Central memory CD8-positive, alpha-beta T cell (primary cell): ENCODE measurements around the gene DHRS4L2.
A peak's percentile ranks its signal among the peaks of the same experiment; 100 is the strongest.
"Not testable (repeated sequence)": the region's sequence is repeated elsewhere in the genome, so short reads cannot be mapped to it uniquely, and the experiment has no call there.

Source experiments
- ATAC-seq: fragments of 150-1000 bp; cut with Tn5 transposase; replicated peaks from 2 replicates; pipeline ENCODE4 v1.10.0; 2022; ENCODE audit warnings: mild to moderate bottlenecking, moderate FRiP score, moderate number of reproducible peaks; ENCODE audit not compliant: poor library complexity, severe bottlenecking; ENCODE audit errors: extremely low read depth
- DNase-seq, 2 donors: peaks; one replicate each; pipeline ENCODE4 v3.0.0; 2021; ENCODE audit warnings: low spot score in 2 of 2
- H3K27ac Mint-ChIP-seq: one replicate; pipeline ENCODE4 v1.8.0; 2022; ENCODE audit warnings: low read depth, mild to moderate bottlenecking, moderate library complexity, mixed read lengths
- H3K27me3 Mint-ChIP-seq: one replicate; pipeline ENCODE4 v1.8.0; 2022; ENCODE audit warnings: mixed read lengths
- H3K36me3 Mint-ChIP-seq: one replicate; pipeline ENCODE4 v1.8.0; 2022; ENCODE audit warnings: mild to moderate bottlenecking, moderate library complexity, mixed read lengths; ENCODE audit not compliant: insufficient read depth
- H3K4me1 Mint-ChIP-seq: one replicate; pipeline ENCODE4 v1.8.0; 2022; ENCODE audit warnings: mixed read lengths
- H3K4me3 Mint-ChIP-seq: one replicate; pipeline ENCODE4 v1.8.0; 2022; ENCODE audit warnings: mild to moderate bottlenecking, moderate library complexity, mixed read lengths
- H3K9me3 Mint-ChIP-seq: one replicate; pipeline ENCODE4 v1.8.0; 2022; ENCODE audit warnings: mixed read lengths

The DHRS4L2 gene

GRCh38 chr14:23984891-23985602, 3.7 kb upstream of the DHRS4L2 start:
- Mint-ChIP-seq H3K4me3 (no peak overlapping the region), H3K27ac (no peak overlapping the region), H3K27me3 (no peaks in the 10 kb centered on the region), H3K4me1 (peaks cover 19% of the 10 kb centered on the region), H3K9me3 (no peaks in the 10 kb centered on the region), H3K36me3 (peaks cover 3% of the 10 kb centered on the region)
- ATAC-seq (no peak), DNase-seq (no peak)

GRCh38 chr14:23988223-23988606, 514 bp upstream of the DHRS4L2 start:
- H3K36me3 Mint-ChIP-seq, DNase-seq, H3K27me3 Mint-ChIP-seq, ATAC-seq, H3K9me3 Mint-ChIP-seq: not testable (repeated sequence)
- peak overlapping the region; percentile 82 for H3K4me3 Mint-ChIP-seq
- peaks cover 26% of the 10 kb centered on the region for H3K4me1 Mint-ChIP-seq
- peak overlapping the region; percentile 89 for H3K27ac Mint-ChIP-seq

- ATAC-seq = peak; percentile 54
- not testable (repeated sequence) for DNase-seq, H3K27me3 Mint-ChIP-seq, H3K9me3 Mint-ChIP-seq, H3K36me3 Mint-ChIP-seq
- Mint-ChIP-seq H3K27ac (peak overlapping the region; percentile 89), H3K4me1 (peaks cover 26% of the 10 kb centered on the region), H3K4me3 (peak overlapping the region; percentile 82)
Measured at GRCh38 chr14:23989734-23990445, 1.2 kb downstream of the DHRS4L2 start.

GRCh38 chr14:23990961-23991360, 2.2 kb downstream of the DHRS4L2 start:
- not testable (repeated sequence) for DNase-seq, H3K4me3 Mint-ChIP-seq, H3K27me3 Mint-ChIP-seq, H3K9me3 Mint-ChIP-seq, H3K36me3 Mint-ChIP-seq, ATAC-seq, H3K27ac Mint-ChIP-seq
- peaks cover 26% of the 10 kb centered on the region for H3K4me1 Mint-ChIP-seq

DNA sequence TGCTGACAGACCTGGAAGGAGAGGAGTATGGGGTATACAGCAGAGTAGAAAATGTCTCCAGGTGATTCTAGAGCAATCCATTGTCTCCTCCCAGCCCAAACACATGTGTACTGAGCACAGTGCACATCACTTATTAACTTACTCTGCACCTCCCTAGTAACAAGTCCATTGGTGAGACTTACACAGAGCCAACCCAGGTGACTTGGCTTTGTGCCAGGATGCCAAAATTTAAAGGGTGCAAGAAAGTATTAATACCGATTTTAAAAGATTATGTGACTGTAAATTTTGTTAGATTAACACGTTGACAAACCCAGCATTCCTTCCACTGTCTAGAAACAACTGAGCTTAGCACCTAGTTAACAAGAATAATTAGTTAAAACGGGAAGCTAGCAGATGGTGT, 4.3 kb downstream of the DHRS4L2 start:
- not testable (repeated sequence) for ATAC-seq, H3K9me3 Mint-ChIP-seq
- H3K4me1 Mint-ChIP-seq = peaks cover 26% of the 10 kb centered on the region

GRCh38 chr14:23996009-23996408, 7.3 kb downstream of the DHRS4L2 start:
- not testable (repeated sequence) for H3K27ac Mint-ChIP-seq, ATAC-seq, H3K4me3 Mint-ChIP-seq, H3K36me3 Mint-ChIP-seq, H3K9me3 Mint-ChIP-seq, DNase-seq, H3K27me3 Mint-ChIP-seq, H3K4me1 Mint-ChIP-seq

More for the DNA sequence above, 4.3 kb downstream of the DHRS4L2 start:
- H3K27ac Mint-ChIP-seq, H3K4me3 Mint-ChIP-seq, H3K27me3 Mint-ChIP-seq, DNase-seq, H3K36me3 Mint-ChIP-seq: not testable (repeated sequence)

GRCh38 chr14:23996825-23997224, 8.1 kb downstream of the DHRS4L2 start:
- H3K27me3 Mint-ChIP-seq, H3K4me3 Mint-ChIP-seq, DNase-seq, H3K9me3 Mint-ChIP-seq, H3K27ac Mint-ChIP-seq, H3K36me3 Mint-ChIP-seq, ATAC-seq, H3K4me1 Mint-ChIP-seq: not testable (repeated sequence)

GRCh38 chr14:23999640-24000039, 10.9 kb downstream of the DHRS4L2 start:
- DNase-seq, H3K27ac Mint-ChIP-seq, H3K4me1 Mint-ChIP-seq, ATAC-seq, H3K27me3 Mint-ChIP-seq, H3K4me3 Mint-ChIP-seq, H3K36me3 Mint-ChIP-seq, H3K9me3 Mint-ChIP-seq: not testable (repeated sequence)

DNA sequence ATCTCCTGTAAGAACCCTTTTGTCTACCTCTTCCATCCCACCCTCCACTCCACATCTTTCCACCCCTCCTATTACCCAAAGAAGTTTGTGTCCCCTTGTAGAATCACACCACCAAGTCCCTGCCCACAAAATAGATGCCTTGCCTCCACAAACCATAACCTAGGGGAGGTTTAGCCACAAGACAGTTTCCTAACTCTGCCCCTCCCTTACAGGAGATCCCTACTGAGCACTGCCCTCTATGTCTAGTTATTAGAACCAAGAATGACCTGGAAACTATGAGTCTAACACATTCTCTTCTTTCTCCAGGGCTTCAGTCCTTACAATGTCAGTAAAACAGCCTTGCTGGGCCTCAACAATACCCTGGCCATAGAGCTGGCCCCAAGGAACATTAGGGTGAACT, 12.3 kb downstream of the DHRS4L2 start:
- DNase-seq, H3K27ac Mint-ChIP-seq, H3K4me1 Mint-ChIP-seq, H3K36me3 Mint-ChIP-seq, ATAC-seq, H3K9me3 Mint-ChIP-seq, H3K27me3 Mint-ChIP-seq, H3K4me3 Mint-ChIP-seq: not testable (repeated sequence)

GRCh38 chr14:24001679-24002078, 12.9 kb downstream of the DHRS4L2 start:
- not testable (repeated sequence) for H3K36me3 Mint-ChIP-seq, DNase-seq

GRCh38 chr14:24006471-24006816, 17.7 kb downstream of the DHRS4L2 start:
- DNase-seq, H3K36me3 Mint-ChIP-seq, H3K4me3 Mint-ChIP-seq, H3K9me3 Mint-ChIP-seq, H3K27ac Mint-ChIP-seq, ATAC-seq, H3K27me3 Mint-ChIP-seq: not testable (repeated sequence)
- peaks cover 28% of the 10 kb centered on the region for H3K4me1 Mint-ChIP-seq

More at GRCh38 chr14:24001679-24002078, 12.9 kb downstream of the DHRS4L2 start:
- H3K4me3 Mint-ChIP-seq, ATAC-seq, H3K4me1 Mint-ChIP-seq, H3K27ac Mint-ChIP-seq, H3K9me3 Mint-ChIP-seq, H3K27me3 Mint-ChIP-seq: not testable (repeated sequence)

- H3K27me3 Mint-ChIP-seq, H3K9me3 Mint-ChIP-seq, H3K27ac Mint-ChIP-seq, H3K36me3 Mint-ChIP-seq: not testable (repeated sequence)
- peak; percentile 48 to 53 for DNase-seq
- peak; percentile 81 for ATAC-seq
- Mint-ChIP-seq H3K4me3 (peak overlapping the region; percentile 74), H3K4me1 (peaks cover 29% of the 10 kb centered on the region)
Measured at GRCh38 chr14:24006817-24007652, 18.3 kb downstream of the DHRS4L2 start.
